Measurements from ENCODE around the gene CNTD1.

DNA sequence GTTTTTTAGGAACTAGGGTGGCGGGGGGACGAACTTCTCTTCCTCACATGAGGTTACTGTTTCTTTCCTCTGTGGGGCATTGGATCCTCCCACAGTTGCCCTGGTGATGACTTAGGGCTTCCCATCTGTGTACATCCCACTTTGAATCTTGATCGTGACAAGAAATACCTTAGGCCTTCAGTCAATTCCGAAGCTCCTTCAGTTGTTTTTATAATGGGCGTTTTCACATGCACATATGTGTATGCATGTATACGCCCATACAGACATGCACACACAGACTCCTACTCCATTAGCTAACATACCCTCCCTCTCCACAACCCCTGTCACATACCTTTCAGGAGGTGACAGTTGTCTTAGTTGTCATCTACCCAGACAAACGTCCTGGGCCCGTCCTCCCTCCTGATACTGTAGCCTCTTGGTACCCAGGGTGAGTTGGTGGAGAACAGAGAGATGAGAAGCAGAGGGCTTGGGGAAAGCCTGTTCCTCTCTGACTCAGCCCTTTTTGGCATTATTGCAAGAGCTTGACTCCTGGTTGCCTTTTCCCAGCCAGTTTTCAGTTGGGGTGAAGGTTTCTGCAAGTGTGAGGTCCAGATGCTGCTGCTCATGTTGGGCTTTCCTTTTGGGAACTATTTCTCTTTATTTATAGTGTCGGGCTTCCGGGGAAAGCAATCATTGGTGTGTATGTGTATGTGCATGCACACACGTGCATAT lies 43.5 kb downstream of the CNTD1 start:
- TF ChIP-seq POLR2A (IDR thresholded peaks at IDR 0.05) (no peak), EP300 (IDR thresholded peaks at IDR 0.05) (no peak)
- TF ChIP-seq, protein P1, sequence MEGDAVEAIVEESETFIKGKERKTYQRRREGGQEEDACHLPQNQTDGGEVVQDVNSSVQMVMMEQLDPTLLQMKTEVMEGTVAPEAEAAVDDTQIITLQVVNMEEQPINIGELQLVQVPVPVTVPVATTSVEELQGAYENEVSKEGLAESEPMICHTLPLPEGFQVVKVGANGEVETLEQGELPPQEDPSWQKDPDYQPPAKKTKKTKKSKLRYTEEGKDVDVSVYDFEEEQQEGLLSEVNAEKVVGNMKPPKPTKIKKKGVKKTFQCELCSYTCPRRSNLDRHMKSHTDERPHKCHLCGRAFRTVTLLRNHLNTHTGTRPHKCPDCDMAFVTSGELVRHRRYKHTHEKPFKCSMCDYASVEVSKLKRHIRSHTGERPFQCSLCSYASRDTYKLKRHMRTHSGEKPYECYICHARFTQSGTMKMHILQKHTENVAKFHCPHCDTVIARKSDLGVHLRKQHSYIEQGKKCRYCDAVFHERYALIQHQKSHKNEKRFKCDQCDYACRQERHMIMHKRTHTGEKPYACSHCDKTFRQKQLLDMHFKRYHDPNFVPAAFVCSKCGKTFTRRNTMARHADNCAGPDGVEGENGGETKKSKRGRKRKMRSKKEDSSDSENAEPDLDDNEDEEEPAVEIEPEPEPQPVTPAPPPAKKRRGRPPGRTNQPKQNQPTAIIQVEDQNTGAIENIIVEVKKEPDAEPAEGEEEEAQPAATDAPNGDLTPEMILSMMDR (IDR thresholded peaks at IDR 0.05) = no peak

All from tibial nerve (tissue), 4 donors.